Activated gamma-delta T cell treated with anti-CD3 and anti-CD28 coated beads, Interleukin-2, amount 50 U/mL, for 16 hours (primary cell): ENCODE data around the gene SPSB1.

Source experiments
- DNase-seq: peaks from one replicate; pipeline ENCODE4 v3.0.0-alpha.2; 2020; ENCODE audit warnings: low read depth

The SPSB1 gene

GRCh38 chr1:9344426-9345200, 51.9 kb downstream of the SPSB1 start:
- DNase-seq: no peak

- DNase-seq: no peak
These were observed 52.8 kb downstream of the SPSB1 start for GRCh38 chr1:9345471-9345870.

GRCh38 chr1:9345922-9346321, 53.2 kb downstream of the SPSB1 start:
- no peak for DNase-seq

GRCh38 chr1:9346566-9346965, 53.9 kb downstream of the SPSB1 start:
- DNase-seq: no peak

GRCh38 chr1:9347095-9347850, 54.6 kb downstream of the SPSB1 start:
- no peak for DNase-seq

- no peak for DNase-seq
These were observed 56.7 kb downstream of the SPSB1 start for GRCh38 chr1:9349331-9349851.

- DNase-seq: no peak
These were observed 57.6 kb downstream of the SPSB1 start for GRCh38 chr1:9350013-9350908.

- DNase-seq: no peak
These were observed 58.3 kb downstream of the SPSB1 start for GRCh38 chr1:9350960-9351359.

GRCh38 chr1:9351654-9352271, 59.1 kb downstream of the SPSB1 start:
- no peak for DNase-seq

- no peak for DNase-seq
These were observed 59.9 kb downstream of the SPSB1 start for GRCh38 chr1:9352377-9353134.

GRCh38 chr1:9355503-9355902, 62.8 kb downstream of the SPSB1 start:
- DNase-seq: no peak

GRCh38 chr1:9356021-9356420, 63.3 kb downstream of the SPSB1 start:
- DNase-seq: no peak

- DNase-seq: no peak
These were observed 64.3 kb downstream of the SPSB1 start for GRCh38 chr1:9356829-9357466.

- no peak for DNase-seq
These were observed 65.3 kb downstream of the SPSB1 start for GRCh38 chr1:9357958-9358357.

GRCh38 chr1:9360371-9361064, 67.8 kb downstream of the SPSB1 start:
- no peak for DNase-seq

- DNase-seq: no peak
These were observed 69.1 kb downstream of the SPSB1 start for GRCh38 chr1:9361630-9362260.

GRCh38 chr1:9362488-9362887, 69.8 kb downstream of the SPSB1 start:
- DNase-seq: no peak

- no peak for DNase-seq
These were observed 70.4 kb downstream of the SPSB1 start for GRCh38 chr1:9363061-9363471.

GRCh38 chr1:9366298-9366697, 73.6 kb downstream of the SPSB1 start:
- DNase-seq: no peak
